Right lobe of liver (tissue), 6 donors: ENCODE data around the gene MPDU1. TPM values are rescaled to one million over a fixed set of nuclear protein-coding genes. Genes with fewer than 3 reads are reported as not detected.

Experiments
- ATAC-seq, 4 donors: fragments of 200-7000 bp; cut with Tn5 transposase; one replicate each; pipeline ENCODE4 v1.9.1; 2020; ENCODE audit warnings: mild to moderate bottlenecking in 4 of 4, moderate library complexity in 4 of 4
- DNase-seq, 3 donors: peaks; one replicate each; pipeline ENCODE4 v3.0.0-alpha.2; 2020
- H3K27ac ChIP-seq, 3 donors: fragments of 200-600 bp; one replicate each; pipeline ENCODE4 v1.8.0; 2022
- H3K27me3 ChIP-seq, 2 donors: fragments of 200-600 bp; one replicate each; pipeline ENCODE4 v1.8.0; 2022
- H3K36me3 ChIP-seq, 4 donors: fragments of 200-600 bp; sonication (generic) in 1 of 4; one replicate each; pipeline versions ENCODE4 v1.5.1 to v1.8.0; 2017 to 2022; ENCODE audit warnings: control low read depth in 1 of 4
- H3K4me1 ChIP-seq, 4 donors: fragments of 200-600 bp; sonication (generic) in 1 of 4; one replicate each; pipeline versions ENCODE4 v1.5.1 to v1.8.0; 2017 to 2022; ENCODE audit warnings: control low read depth in 1 of 4
- H3K4me3 ChIP-seq, 3 donors: fragments of 200-600 bp; one replicate each; pipeline ENCODE4 v1.8.0; 2022
- H3K9me3 ChIP-seq, 4 donors: fragments of 200-600 bp; sonication (generic) in 1 of 4; one replicate each; pipeline versions ENCODE4 v1.5.1 to v1.8.0; 2017 to 2022; ENCODE audit warnings: control low read depth in 1 of 4
- POLR2A ChIP-seq: fragments of 450-650 bp; IDR thresholded peaks from one replicate; pipeline ENCODE4 v1.6.1; 2017; ENCODE audit warnings: antibody characterized with exemption, mild to moderate bottlenecking
- WGBS: methylation state at CpG from one replicate; pipeline ENCODE4 v1.1.6; 2018; ENCODE audit warnings: low coverage, low lambda C conversion rate; ENCODE audit not compliant: insufficient coverage; ENCODE audit errors: missing lambda C conversion rate; 5-methylcytosine and 5-hydroxymethylcytosine counted together
- intact Hi-C, 2 donors: fragments of 100-400 bp; cut with DNase I; formaldehyde crosslinking; loops; one replicate each; pipeline versions ENCODE4 v1.11.2 to v1.14.1; 2022
- total RNA-seq, 6 experiments: library from RNA; depleted of rRNA in 2 of 6; stranded (reverse); fragments of >200 nt in 2 of 6; fragmentation: NEBNext Ultra II Directional in 3 of 6; extraction: Animal tissue kit (Norgen Biotek cat#: 25700) in 3 of 6; gene quantifications; one replicate each; pipeline versions ENCODE4 v1.1.0 to v1.2.4, GENCODE V29; 2016 to 2023
- TF ChIP-seq, protein P1 (sequence below), 4 donors: fragments of 200-600 bp in 3 of 4; fragments of 450-650 bp in 1 of 4; IDR thresholded peaks; one replicate each; pipeline versions ENCODE4 v1.5.1 to v1.8.0; 2016 to 2022; ENCODE audit warnings: antibody characterized with exemption in 4 of 4, mild to moderate bottlenecking in 2 of 4
- donor health status: DM: no; HTN: yes; CAD: no.
- donor health status: DM: no; HTN: no; CAD: no.
- donor health status: DM: no; HTN: no; CAD: no.
- donor health status: DM: no; HTN: yes; CAD: no.
- donor health status: DM: no; HTN: yes; CAD: no.

Gene MPDU1
- total RNA-seq, 6 experiments from 2014 or later = 54.2 to 199 (median 63.3) TPM

DNA sequence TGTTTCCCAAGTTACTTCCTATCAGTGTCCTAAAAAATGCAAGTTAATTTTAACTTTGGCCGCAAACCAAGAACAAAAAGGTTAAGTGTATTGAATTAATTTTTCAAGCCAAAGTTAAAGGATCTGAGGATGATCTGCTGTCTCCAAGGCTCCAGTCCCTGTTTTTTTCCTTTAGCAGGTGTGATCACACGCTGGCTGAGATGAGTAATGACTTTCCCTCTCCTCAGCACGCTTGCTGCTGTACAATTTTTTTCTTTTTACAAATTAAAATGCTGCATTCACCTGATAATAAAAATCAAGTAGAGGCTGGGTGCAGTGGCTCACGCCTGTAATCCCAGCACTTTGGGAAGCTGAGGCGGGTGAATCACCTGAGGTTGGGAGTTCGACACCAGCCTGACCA is 38.7 kb upstream of the MPDU1 start:
- TF ChIP-seq, protein P1, sequence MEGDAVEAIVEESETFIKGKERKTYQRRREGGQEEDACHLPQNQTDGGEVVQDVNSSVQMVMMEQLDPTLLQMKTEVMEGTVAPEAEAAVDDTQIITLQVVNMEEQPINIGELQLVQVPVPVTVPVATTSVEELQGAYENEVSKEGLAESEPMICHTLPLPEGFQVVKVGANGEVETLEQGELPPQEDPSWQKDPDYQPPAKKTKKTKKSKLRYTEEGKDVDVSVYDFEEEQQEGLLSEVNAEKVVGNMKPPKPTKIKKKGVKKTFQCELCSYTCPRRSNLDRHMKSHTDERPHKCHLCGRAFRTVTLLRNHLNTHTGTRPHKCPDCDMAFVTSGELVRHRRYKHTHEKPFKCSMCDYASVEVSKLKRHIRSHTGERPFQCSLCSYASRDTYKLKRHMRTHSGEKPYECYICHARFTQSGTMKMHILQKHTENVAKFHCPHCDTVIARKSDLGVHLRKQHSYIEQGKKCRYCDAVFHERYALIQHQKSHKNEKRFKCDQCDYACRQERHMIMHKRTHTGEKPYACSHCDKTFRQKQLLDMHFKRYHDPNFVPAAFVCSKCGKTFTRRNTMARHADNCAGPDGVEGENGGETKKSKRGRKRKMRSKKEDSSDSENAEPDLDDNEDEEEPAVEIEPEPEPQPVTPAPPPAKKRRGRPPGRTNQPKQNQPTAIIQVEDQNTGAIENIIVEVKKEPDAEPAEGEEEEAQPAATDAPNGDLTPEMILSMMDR (IDR thresholded peaks at IDR 0.05) = no peak
- no peak for TF ChIP-seq POLR2A
- Histone ChIP-seq H3K4me3 (no peak overlapping the region), H3K27ac (no peak overlapping the region), H3K4me1 (peaks cover 0 to 10% (median 0%) of the 10 kb centered on the region in 4 donors), H3K36me3 (no peaks in the 10 kb centered on the region), H3K9me3 (no peaks in the 10 kb centered on the region), H3K27me3 (no peaks in the 10 kb centered on the region)
- DNase-seq (no peak), ATAC-seq (no peak)
- 65% methylated on average over 6 of the region's 6 CpGs for WGBS
- intact Hi-C loops = no loop called here

DNA sequence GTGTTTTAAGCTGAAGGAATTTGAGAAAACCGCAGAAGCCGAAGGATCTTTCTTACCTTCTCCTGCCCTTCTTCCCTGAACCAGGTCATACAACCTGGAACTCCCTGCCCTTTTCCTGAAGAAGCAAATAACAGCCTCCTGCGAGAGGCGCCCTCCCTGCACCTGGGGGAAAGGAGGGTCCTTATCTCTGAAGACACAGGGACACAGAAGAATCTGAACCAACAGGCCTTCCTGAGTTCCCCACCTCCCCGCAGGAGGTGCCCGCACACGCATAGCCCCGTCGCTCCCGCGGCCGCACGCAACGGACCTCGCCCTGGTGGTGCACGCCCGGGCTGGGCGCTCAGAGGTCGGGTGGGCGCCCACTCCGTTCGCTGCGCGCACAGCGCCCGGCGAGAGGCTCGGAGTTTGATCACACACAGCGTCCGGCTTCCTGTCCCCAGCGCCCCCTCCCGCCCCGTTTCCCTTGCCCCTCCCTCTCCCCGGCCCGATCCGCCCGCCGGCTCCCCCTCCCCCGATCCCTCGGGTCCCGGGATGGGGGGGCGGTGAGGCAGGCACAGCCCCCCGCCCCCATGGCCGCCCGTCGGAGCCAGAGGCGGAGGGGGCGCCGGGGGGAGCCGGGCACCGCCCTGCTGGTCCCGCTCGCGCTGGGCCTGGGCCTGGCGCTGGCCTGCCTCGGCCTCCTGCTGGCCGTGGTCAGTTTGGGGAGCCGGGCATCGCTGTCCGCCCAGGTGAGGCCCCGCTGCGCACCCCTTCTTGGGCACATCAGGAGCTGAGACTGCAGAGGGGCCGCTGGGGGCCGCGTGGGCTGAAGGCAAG is 34.9 kb upstream of the MPDU1 start, which contains the start of gene TNFSF12:
Gene TNFSF12 (plus strand): TSS at position 474 of the 816 bp plus-strand sequence. CDS start 96 bp downstream, at position 570.
- Histone ChIP-seq H3K36me3 (no peaks in the 10 kb centered on the region), H3K9me3 (no peaks in the 10 kb centered on the region), H3K27ac (peak within 1 kb of the TSS; percentile 53 to 70 (median 68)), H3K27me3 (no peaks in the 10 kb centered on the region), H3K4me1 (peaks cover 0 to 4% (median 0%) of the 10 kb centered on the region in 4 donors), H3K4me3 (peak within 1 kb of the TSS; percentile 55 to 71 (median 58))
- ATAC-seq (peak; percentile 82 to 85 (median 84)), DNase-seq (peak; percentile 69 to 75 (median 75))
- TF ChIP-seq POLR2A = peak; percentile 47
- TF ChIP-seq, protein P1 (IDR thresholded peaks at IDR 0.05) = peak in 1 of 4 donors; percentile 11
- WGBS = 2% methylated on average over 11 of the region's 65 CpGs
- intact Hi-C loops = no loop called here

DNA sequence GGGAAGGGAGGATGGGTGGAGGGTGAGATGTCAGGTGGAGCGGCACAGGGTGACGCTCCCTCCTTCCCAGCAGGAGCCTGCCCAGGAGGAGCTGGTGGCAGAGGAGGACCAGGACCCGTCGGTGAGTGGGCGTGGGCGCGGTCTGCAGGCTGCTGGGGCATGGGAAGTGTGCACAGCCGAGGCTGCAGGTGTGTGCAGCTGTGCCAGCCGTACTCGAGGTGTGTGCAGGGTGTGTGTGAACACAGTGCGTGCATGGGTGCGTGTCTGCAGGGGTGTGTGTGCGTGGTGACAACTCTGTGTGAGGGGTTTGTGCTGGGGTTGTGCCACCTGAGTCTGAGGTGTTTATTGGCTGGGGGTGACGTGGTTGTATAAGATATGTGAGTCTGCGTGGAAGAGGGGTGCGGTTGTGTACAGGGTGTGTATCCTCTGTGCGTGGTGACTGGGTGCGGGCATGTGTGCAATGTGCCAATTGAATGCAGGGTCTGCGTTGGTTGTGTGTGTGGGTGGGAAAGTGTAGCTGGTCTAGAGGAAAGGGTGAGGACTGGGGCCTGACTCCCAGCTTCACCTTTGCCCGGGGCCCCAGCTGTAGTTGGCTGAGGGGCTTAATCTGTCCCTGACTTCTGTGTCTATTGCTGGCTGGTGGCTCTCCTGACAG is 34.1 kb upstream of the MPDU1 start:
- Histone ChIP-seq H3K4me3 (peak overlapping the region; percentile 55 to 71 (median 58)), H3K4me1 (peaks cover 0 to 4% (median 0%) of the 10 kb centered on the region in 4 donors), H3K27me3 (no peaks in the 10 kb centered on the region), H3K27ac (peak overlapping the region; percentile 53 to 70 (median 68)), H3K9me3 (no peaks in the 10 kb centered on the region), H3K36me3 (no peaks in the 10 kb centered on the region)
- intact Hi-C loops = no loop called here
- TF ChIP-seq, protein P1 (IDR thresholded peaks at IDR 0.05) = no peak
- no peak for TF ChIP-seq POLR2A
- peak; percentile 38 to 54 (median 51) for ATAC-seq
- DNase-seq = no peak
- WGBS = 48% methylated on average over 8 of the region's 20 CpGs

- TF ChIP-seq, protein P1 (IDR thresholded peaks at IDR 0.05) = no peak
- no peak for TF ChIP-seq POLR2A
- Histone ChIP-seq H3K36me3 (no peaks in the 10 kb centered on the region), H3K4me3 (no peak overlapping the region), H3K27me3 (no peaks in the 10 kb centered on the region), H3K4me1 (peaks cover 0 to 4% (median 0%) of the 10 kb centered on the region in 4 donors), H3K27ac (no peak overlapping the region), H3K9me3 (no peaks in the 10 kb centered on the region)
- DNase-seq (no peak), ATAC-seq (no peak)
- no CpG with 5 or more reads among the region's 6 CpGs for whole genome bisulfite sequencing
- intact Hi-C loops = no loop called here
Observed at GRCh38 chr17:7550344-7550743, 33.3 kb upstream of the MPDU1 start.
